Skeletal muscle tissue (tissue), 4 donors: ENCODE data around the gene UBR7. TPM values are rescaled to one million over a fixed set of nuclear protein-coding genes. Genes with fewer than 3 reads are reported as not detected.

Experiments
- H3K27ac ChIP-seq: one replicate; pipeline ENCODE4 v1.7.0; 2013; ENCODE audit warnings: mild to moderate bottlenecking, low read depth, low read length, inconsistent platforms
- H3K27me3 ChIP-seq, 3 donors: one replicate each; pipeline ENCODE4 v1.7.0; 2013; ENCODE audit warnings: low read length in 3 of 3; ENCODE audit not compliant: control insufficient read depth in 3 of 3, insufficient read depth in 3 of 3
- H3K36me3 ChIP-seq, 3 donors: one replicate each; pipeline ENCODE4 v1.7.0; 2013; ENCODE audit warnings: low read length in 3 of 3; ENCODE audit not compliant: control insufficient read depth in 3 of 3, insufficient read depth in 3 of 3
- H3K4me1 ChIP-seq, 3 donors: one replicate each; pipeline ENCODE4 v1.7.0; 2013; ENCODE audit warnings: low read length in 3 of 3, mild to moderate bottlenecking in 3 of 3; ENCODE audit not compliant: control insufficient read depth in 3 of 3, insufficient read depth in 3 of 3
- H3K4me3 ChIP-seq, 3 donors: one replicate each; pipeline ENCODE4 v1.7.0; 2013; ENCODE audit warnings: low read length in 3 of 3
- H3K9ac ChIP-seq, 3 donors: one replicate each; pipeline ENCODE4 v1.7.0; 2013; ENCODE audit warnings: low read length in 3 of 3, mild to moderate bottlenecking in 3 of 3, moderate library complexity in 2 of 3, low read depth in 1 of 3
- H3K9me3 ChIP-seq, 3 donors: one replicate each; pipeline ENCODE4 v1.7.0; 2013; ENCODE audit warnings: low read length in 3 of 3; ENCODE audit not compliant: control insufficient read depth in 3 of 3
- total RNA-seq: library from RNA; depleted of rRNA; stranded (reverse); fragments of >200 nt; gene quantifications from one replicate; pipeline ENCODE4 v1.2.3, GENCODE V29; 2014
- donor health status: Osteomylitis.

UBR7 gene
- total RNA-seq, 1 donor from 2014 or later: 26.1 TPM

GRCh38 chr14:93245764-93246420 lies 38.8 kb downstream of the UBR7 start:
- Histone ChIP-seq H3K9me3 (no peaks in the 10 kb centered on the region), H3K27ac (no peak overlapping the region), H3K9ac (no peak overlapping the region), H3K36me3 (peaks cover 37 to 62% (median 53%) of the 10 kb centered on the region in 3 donors), H3K4me1 (no peaks in the 10 kb centered on the region), H3K27me3 (no peaks in the 10 kb centered on the region), H3K4me3 (no peak overlapping the region)

- Histone ChIP-seq H3K27me3 (no peaks in the 10 kb centered on the region), H3K9ac (no peak overlapping the region), H3K4me1 (no peaks in the 10 kb centered on the region), H3K27ac (no peak overlapping the region), H3K9me3 (no peaks in the 10 kb centered on the region), H3K36me3 (peaks cover 40 to 62% (median 55%) of the 10 kb centered on the region in 3 donors), H3K4me3 (no peak overlapping the region)
Measured at GRCh38 chr14:93246534-93246933, 39.5 kb downstream of the UBR7 start.

DNA sequence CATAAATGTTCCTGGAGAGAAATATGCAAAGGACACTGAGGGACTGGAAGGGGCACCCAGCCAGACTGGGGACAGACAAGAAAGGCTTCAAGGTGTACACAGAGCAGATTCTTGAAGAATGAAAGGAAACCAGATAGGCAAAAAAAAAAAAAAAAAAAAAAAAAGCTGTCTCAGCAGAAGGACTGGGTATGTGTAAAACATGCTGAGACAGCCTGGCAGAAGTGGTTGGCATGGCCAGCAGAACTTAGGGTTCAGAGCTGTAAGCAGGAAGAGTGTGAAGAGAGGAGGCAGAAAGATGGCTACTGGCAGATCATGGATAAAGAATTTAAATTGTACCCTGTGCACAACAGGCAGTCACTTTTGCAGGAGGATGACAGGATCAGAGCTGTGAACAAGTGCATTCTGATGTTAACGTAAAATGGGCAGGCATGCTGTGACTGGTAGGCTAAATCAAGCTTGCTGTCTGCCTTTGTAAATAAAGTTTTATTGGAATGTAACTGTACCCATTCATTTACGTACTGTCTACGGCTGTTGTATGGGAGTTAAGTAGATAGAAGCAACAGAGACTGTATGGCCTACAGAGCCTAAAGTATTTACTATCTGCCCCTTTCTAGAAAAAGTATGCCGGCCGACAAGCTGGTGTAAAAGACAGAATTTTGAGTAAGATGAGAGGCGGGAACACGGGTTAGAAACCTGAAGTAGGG lies 42.2 kb downstream of the UBR7 start:
- no peak overlapping the region for H3K9ac ChIP-seq
- H3K36me3 ChIP-seq: peaks cover 33 to 53% (median 43%) of the 10 kb centered on the region in 3 donors

GRCh38 chr14:93262446-93262845 lies 55.4 kb downstream of the UBR7 start:
- Histone ChIP-seq H3K9ac (no peak overlapping the region), H3K9me3 (no peaks in the 10 kb centered on the region), H3K4me3 (no peak overlapping the region), H3K27ac (no peak overlapping the region), H3K4me1 (peaks cover 0 to 6% (median 0%) of the 10 kb centered on the region in 3 donors), H3K27me3 (no peaks in the 10 kb centered on the region), H3K36me3 (peaks cover 4 to 15% (median 8%) of the 10 kb centered on the region in 3 donors)

More for the DNA sequence above, 42.2 kb downstream of the UBR7 start:
- no peak overlapping the region for H3K4me3 ChIP-seq
- no peaks in the 10 kb centered on the region for H3K27me3 ChIP-seq
- H3K9me3 ChIP-seq: no peaks in the 10 kb centered on the region
- no peak overlapping the region for H3K27ac ChIP-seq
- H3K4me1 ChIP-seq: no peaks in the 10 kb centered on the region

DNA sequence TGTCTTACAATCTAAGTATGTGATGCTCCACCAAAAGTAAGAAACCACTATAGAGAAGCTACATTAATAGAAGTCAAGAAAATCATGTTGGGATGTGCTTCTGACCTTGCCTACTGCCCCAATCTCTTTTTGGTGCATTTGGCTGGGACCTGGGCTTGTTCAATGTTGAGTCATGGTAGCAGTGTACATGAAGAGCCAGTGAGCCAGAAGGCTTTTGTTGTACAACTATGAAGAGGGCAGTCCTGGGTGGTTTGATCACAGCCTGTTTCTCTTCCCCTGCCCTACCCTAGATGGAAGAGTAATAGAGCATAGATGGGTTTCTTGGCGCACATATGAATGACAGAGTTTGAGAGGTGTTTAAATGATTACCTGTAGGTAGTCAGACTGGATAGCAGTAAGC lies 56.4 kb downstream of the UBR7 start:
- Histone ChIP-seq H3K9ac (no peak overlapping the region), H3K36me3 (peaks cover 4 to 15% (median 8%) of the 10 kb centered on the region in 3 donors), H3K9me3 (no peaks in the 10 kb centered on the region), H3K27ac (no peak overlapping the region), H3K4me1 (peaks cover 0 to 7% (median 0%) of the 10 kb centered on the region in 3 donors), H3K4me3 (no peak overlapping the region), H3K27me3 (no peaks in the 10 kb centered on the region)

GRCh38 chr14:93266127-93266526 lies 59.1 kb downstream of the UBR7 start:
- H3K36me3 ChIP-seq: peaks cover 4 to 12% (median 8%) of the 10 kb centered on the region in 3 donors
- peaks cover 0 to 16% (median 11%) of the 10 kb centered on the region in 3 donors for H3K4me1 ChIP-seq
- no peak overlapping the region for H3K9ac ChIP-seq
- no peaks in the 10 kb centered on the region for H3K27me3 ChIP-seq
- H3K27ac ChIP-seq: no peak overlapping the region
- no peak overlapping the region for H3K4me3 ChIP-seq
- no peaks in the 10 kb centered on the region for H3K9me3 ChIP-seq

GRCh38 chr14:93267149-93267711 lies 60.2 kb downstream of the UBR7 start:
- H3K27me3 ChIP-seq: no peaks in the 10 kb centered on the region
- peaks cover 4 to 12% (median 8%) of the 10 kb centered on the region in 3 donors for H3K36me3 ChIP-seq
- H3K4me1 ChIP-seq: peaks cover 0 to 16% (median 14%) of the 10 kb centered on the region in 3 donors
- H3K4me3 ChIP-seq: no peak overlapping the region
- no peak overlapping the region for H3K9ac ChIP-seq
- H3K27ac ChIP-seq: no peak overlapping the region
- no peaks in the 10 kb centered on the region for H3K9me3 ChIP-seq

- H3K27me3 ChIP-seq: no peaks in the 10 kb centered on the region
- H3K27ac ChIP-seq: no peak overlapping the region
- H3K4me3 ChIP-seq: no peak overlapping the region
- H3K9ac ChIP-seq: no peak overlapping the region
- H3K4me1 ChIP-seq: peaks cover 0 to 16% (median 14%) of the 10 kb centered on the region in 3 donors
- no peaks in the 10 kb centered on the region for H3K9me3 ChIP-seq
- peaks cover under 1 to 4% (median 2%) of the 10 kb centered on the region in 3 donors for H3K36me3 ChIP-seq
Measured at GRCh38 chr14:93268406-93268805, 61.4 kb downstream of the UBR7 start.

DNA sequence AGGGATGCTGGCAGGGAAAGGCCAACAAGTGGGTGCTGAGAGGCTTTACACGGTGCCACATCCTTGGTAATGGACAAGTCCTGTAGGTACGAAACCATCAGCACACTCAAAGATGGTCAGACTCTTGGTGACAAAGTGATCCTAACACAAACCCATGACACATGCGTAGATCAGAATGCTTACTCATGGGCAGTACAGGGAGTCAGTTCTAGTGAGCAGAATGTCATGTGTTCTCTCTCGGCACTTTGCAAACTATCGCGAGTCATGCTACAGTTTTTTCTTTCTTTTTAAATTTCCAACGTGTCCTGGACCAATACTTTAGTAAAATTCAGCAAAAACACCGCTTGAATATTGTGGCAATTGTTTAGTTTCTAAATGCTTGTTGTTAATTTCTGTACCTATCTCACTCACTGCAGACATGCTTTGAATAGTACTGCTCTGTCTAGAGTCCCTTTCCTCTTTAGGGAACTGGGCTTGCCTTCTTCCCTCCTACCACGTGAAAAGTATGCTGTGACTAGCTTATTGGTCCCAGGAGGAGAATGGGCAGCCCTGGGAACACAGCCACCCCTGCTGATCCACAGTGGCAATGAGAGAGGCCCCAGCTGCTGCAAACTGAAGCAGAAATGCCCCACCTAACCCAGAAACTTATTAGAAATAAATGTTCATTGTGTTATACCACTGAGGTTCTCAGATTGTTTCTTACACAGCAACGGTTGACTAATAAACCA lies 62.4 kb downstream of the UBR7 start:
- no peak overlapping the region for H3K9ac ChIP-seq
- H3K27me3 ChIP-seq: no peaks in the 10 kb centered on the region
- no peaks in the 10 kb centered on the region for H3K9me3 ChIP-seq
- peak overlapping the region in 1 of 3 donors; percentile 17 for H3K4me3 ChIP-seq
- H3K27ac ChIP-seq: peak overlapping the region; percentile 49
- peaks cover 0 to 5% (median 0%) of the 10 kb centered on the region in 3 donors for H3K36me3 ChIP-seq
- H3K4me1 ChIP-seq: peaks cover 0 to 16% (median 14%) of the 10 kb centered on the region in 3 donors
